SK-N-SH (cell line): ENCODE measurements around the gene PODXL. TPM values are rescaled to one million over a fixed set of nuclear protein-coding genes. Genes with fewer than 3 reads are reported as not detected.

Experiments
- CTCF ChIA-PET: fragments of 300-600, 350-600 bp; formaldehyde crosslinking; extraction: SDS; loops from one replicate; lab custom pipeline; 2021; lab: Yijun Ruan, JAX
- POLR2A ChIA-PET: fragments of 350-600 bp; sonication (Branson Sonifier 250); formaldehyde crosslinking; extraction: SDS; loops from one replicate; lab custom pipeline; 2020; ENCODE audit warnings: antibody characterized with exemption, inconsistent platforms; lab: Yijun Ruan, JAX
- DNase-seq: peaks from one replicate; pipeline ENCODE4 v3.0.0; 2012
- H2AFZ ChIP-seq: fragments of 200-600 bp; sonication (generic); 2 replicates; pipeline ENCODE4 v1.8.1; 2016; ENCODE audit warnings: antibody characterized with exemption, mild to moderate bottlenecking, low read depth
- H3F3A ChIP-seq: fragments of 200-600 bp; sonication (generic); replicated peaks from 2 replicates; pipeline ENCODE3; 2016; ENCODE audit warnings: antibody characterized with exemption, mild to moderate bottlenecking; ENCODE audit not compliant: insufficient read depth
- H3K27ac ChIP-seq, 2 experiments: fragments of 200-500 bp in 1 of 2; fragments of 200-600 bp in 1 of 2; sonication (Bioruptor generic) in 1 of 2; sonication (generic), shearing (Covaris generic) in 1 of 2; 2 replicates each; pipeline versions ENCODE4 v1.5.1 to v1.6.1; 2014 to 2016; ENCODE audit warnings: low read depth in 2 of 2, inconsistent platforms in 1 of 2, low read length in 1 of 2, mild to moderate bottlenecking in 1 of 2, mixed read lengths in 1 of 2
- H3K27me3 ChIP-seq: fragments of 200-600 bp; sonication (generic), shearing (Covaris generic); 2 replicates; pipeline ENCODE4 v1.6.1; 2016; ENCODE audit warnings: mixed run types; ENCODE audit not compliant: insufficient read depth
- H3K36me3 ChIP-seq, 2 experiments: fragments of 200-500 bp in 1 of 2; fragments of 200-600 bp in 1 of 2; sonication (Bioruptor generic) in 1 of 2; sonication (generic) in 1 of 2; replicated peaks in 1 of 2; 2 replicates each; pipeline versions ENCODE3 to v1.5.1; 2014 to 2016; ENCODE audit warnings: low read length in 1 of 2, mild to moderate bottlenecking in 1 of 2; ENCODE audit not compliant: insufficient read depth in 2 of 2, control insufficient read depth in 1 of 2
- H3K4me1 ChIP-seq, 2 experiments: fragments of 200-500 bp in 1 of 2; fragments of 200-600 bp in 1 of 2; sonication (Bioruptor generic) in 1 of 2; sonication (generic), shearing (Covaris generic) in 1 of 2; 2 replicates each; pipeline versions ENCODE4 v1.5.1 to v1.6.1; 2014 to 2016; ENCODE audit warnings: low read depth in 1 of 2, low read length in 1 of 2, mixed run types in 1 of 2; ENCODE audit not compliant: insufficient read depth in 2 of 2, control insufficient read depth in 1 of 2
- H3K4me2 ChIP-seq: fragments of 200-600 bp; sonication (generic), shearing (Covaris generic); 2 replicates; pipeline ENCODE4 v1.6.1; 2017; ENCODE audit warnings: mixed run types
- H3K4me3 ChIP-seq, 2 experiments: fragments of 200-500 bp in 1 of 2; fragments of 200-600 bp in 1 of 2; sonication (Bioruptor generic) in 1 of 2; sonication (generic), shearing (Covaris generic) in 1 of 2; 2 replicates each; pipeline versions ENCODE4 v1.5.1 to v1.8.1; 2014 to 2016; ENCODE audit warnings: low read depth in 2 of 2, inconsistent platforms in 1 of 2, low read length in 1 of 2, mild to moderate bottlenecking in 1 of 2, mixed read lengths in 1 of 2, moderate library complexity in 1 of 2
- H3K79me2 ChIP-seq: fragments of 200-600 bp; sonication (generic); 2 replicates; pipeline ENCODE4 v1.8.1; 2017; ENCODE audit warnings: mild to moderate bottlenecking; ENCODE audit not compliant: insufficient read depth
- H3K9ac ChIP-seq: fragments of 200-600 bp; sonication (generic); 2 replicates; pipeline ENCODE4 v1.6.1; 2017; ENCODE audit warnings: mixed run types
- H3K9me2 ChIP-seq: fragments of 200-600 bp; sonication (generic); 2 replicates; pipeline ENCODE4 v1.6.1; 2017; ENCODE audit warnings: mixed run types
- H3K9me3 ChIP-seq: fragments of 200-600 bp; sonication (generic); 2 replicates; pipeline ENCODE4 v1.6.1; 2017; ENCODE audit warnings: mixed run types, mild to moderate bottlenecking, moderate library complexity
- H4K20me1 ChIP-seq: fragments of 200-600 bp; sonication (generic); 2 replicates; pipeline ENCODE4 v1.6.1; 2017; ENCODE audit warnings: mild to moderate bottlenecking, mixed run types; ENCODE audit not compliant: insufficient read depth
- FOSL2 ChIP-seq: IDR thresholded peaks from 2 replicates; pipeline ENCODE4 v1.4.0; 2012; ENCODE audit warnings: low read depth, mild to moderate bottlenecking, moderate library complexity, borderline replicate concordance
- GATA2 ChIP-seq: sonication (generic); formaldehyde crosslinking; IDR thresholded peaks from 2 replicates; pipeline ENCODE4 v1.5.0; 2020; ENCODE audit warnings: mild to moderate bottlenecking, missing genetic modification reagents
- MXI1 ChIP-seq: IDR thresholded peaks from 2 replicates; pipeline ENCODE4 v1.6.1; 2012; ENCODE audit warnings: mild to moderate bottlenecking, low read depth, low read length, improper control_type of control experiment
- SIN3A ChIP-seq: IDR thresholded peaks from 2 replicates; pipeline ENCODE4 v1.6.1; 2012; ENCODE audit warnings: low read depth, mild to moderate bottlenecking, low read length, moderate library complexity, borderline replicate concordance
- SMC3 ChIP-seq: IDR thresholded peaks from 2 replicates; pipeline ENCODE4 v1.6.1; 2012; ENCODE audit warnings: low read depth, low read length, improper control_type of control experiment
- TEAD4 ChIP-seq: IDR thresholded peaks from 2 replicates; pipeline ENCODE4 v1.4.0; 2012; ENCODE audit warnings: mild to moderate bottlenecking, borderline replicate concordance; ENCODE audit not compliant: insufficient read depth
- WGBS: methylation state at CpG from one replicate; pipeline ENCODE4 v1.1.6; 2017; ENCODE audit warnings: low lambda C conversion rate; 5-methylcytosine and 5-hydroxymethylcytosine counted together
- polyA plus RNA-seq, 3 experiments: library from polyadenylated mRNA; depleted of rRNA; stranded (reverse); fragments of >200 nt; gene quantifications; 2 replicates each; pipeline ENCODE4 v1.2.3, GENCODE V29; 2012
- TF ChIP-seq, protein P1 (sequence below): fragments of 150-350 bp; IDR thresholded peaks from 2 replicates; pipeline ENCODE4 v1.6.1; 2016; ENCODE audit warnings: mild to moderate bottlenecking, low read depth, low read length
- TF ChIP-seq, protein P2 (sequence below): IDR thresholded peaks from 2 replicates; pipeline ENCODE4 v1.4.0; 2012; ENCODE audit warnings: low read depth, borderline replicate concordance
- TF ChIP-seq, protein P3 (sequence below): fragments of 200-600 bp; sonication (generic); IDR thresholded peaks from 2 replicates; pipeline ENCODE4 v1.6.1; 2017; ENCODE audit warnings: antibody characterized with exemption, mild to moderate bottlenecking, moderate library complexity

PODXL gene
- polyA plus RNA-seq, 1 of the 3 experiments (the other 2 are of a cell fraction): 76.1 TPM

DNA sequence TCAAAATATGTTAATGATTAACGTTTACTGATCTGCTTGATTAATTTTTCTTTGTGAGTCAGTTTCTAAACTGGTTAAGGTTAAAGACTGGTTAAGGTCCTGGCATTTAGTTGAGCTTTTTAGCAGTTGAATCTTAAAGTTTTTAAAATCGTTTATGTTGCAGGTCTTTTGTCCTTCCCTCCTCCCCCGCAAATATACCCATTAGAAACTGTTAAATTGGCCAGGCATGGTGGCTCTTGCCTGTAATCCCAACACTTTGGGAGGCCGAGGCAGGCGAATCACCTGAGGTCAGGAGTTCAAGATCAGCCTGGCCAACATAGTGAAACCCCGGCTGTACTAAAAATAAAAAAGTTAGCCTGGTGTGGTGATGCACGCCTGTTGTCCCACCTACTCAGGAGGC, 100.9 kb downstream of the PODXL start (continued):
- TF ChIP-seq, protein P1, sequence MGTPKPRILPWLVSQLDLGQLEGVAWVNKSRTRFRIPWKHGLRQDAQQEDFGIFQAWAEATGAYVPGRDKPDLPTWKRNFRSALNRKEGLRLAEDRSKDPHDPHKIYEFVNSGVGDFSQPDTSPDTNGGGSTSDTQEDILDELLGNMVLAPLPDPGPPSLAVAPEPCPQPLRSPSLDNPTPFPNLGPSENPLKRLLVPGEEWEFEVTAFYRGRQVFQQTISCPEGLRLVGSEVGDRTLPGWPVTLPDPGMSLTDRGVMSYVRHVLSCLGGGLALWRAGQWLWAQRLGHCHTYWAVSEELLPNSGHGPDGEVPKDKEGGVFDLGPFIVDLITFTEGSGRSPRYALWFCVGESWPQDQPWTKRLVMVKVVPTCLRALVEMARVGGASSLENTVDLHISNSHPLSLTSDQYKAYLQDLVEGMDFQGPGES: no peak

DNA sequence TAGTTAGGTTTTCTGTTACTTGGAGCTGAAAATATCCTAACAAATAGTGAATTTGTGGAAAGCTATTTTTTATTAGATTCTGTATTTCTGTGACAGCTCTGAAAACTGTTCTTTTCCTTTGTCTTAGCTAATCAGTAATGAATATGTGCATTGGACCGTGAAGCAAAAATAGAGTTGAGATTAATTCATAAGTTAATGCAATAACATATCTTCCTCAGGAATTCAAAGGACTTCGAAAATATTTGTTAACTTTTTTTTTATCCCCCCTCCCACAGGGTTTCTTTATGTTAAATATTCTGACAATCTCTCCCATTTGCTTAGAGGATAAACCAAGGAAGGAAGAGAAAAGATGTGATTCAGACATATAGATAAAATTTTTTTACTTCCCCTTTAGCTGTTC, 101.4 kb downstream of the PODXL start:
- peaks cover 43 to 83% of the 10 kb centered on the region in 2 experiments for H3K36me3 ChIP-seq
- CTCF ChIA-PET: interaction anchor here (0.7 to 1.6 kb wide), 7 partner anchors 9 to 415 kb away, joined by 3 to 5 read pairs (median 3); no protein-coding TSS in a partner anchor

DNA sequence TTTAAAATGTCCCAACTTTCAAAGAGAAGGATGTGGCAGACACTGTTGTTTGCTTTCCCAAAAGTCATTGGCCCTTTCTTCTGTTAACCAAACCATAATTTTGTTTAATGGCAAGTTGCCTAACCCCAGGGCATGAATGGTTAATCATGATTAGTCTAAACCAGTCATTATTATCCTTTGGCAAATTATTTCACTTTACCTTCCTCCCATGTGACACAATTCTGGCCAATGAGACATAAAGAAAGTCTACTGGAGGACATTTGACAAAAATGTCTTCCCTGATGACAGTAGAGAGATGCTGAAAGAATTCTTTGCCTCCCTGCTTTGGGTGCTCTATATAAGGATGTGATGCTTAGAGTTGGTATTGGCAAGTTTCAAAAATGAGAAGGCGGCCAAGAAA, 101.9 kb downstream of the PODXL start:
- no peak for TF ChIP-seq SMC3
- TF ChIP-seq, all 33 proteins: peak for 0
- no peaks in the 10 kb centered on the region for H3K27me3 ChIP-seq
- H3K4me3 ChIP-seq: no peak overlapping the region
- H3K79me2 ChIP-seq: no peaks in the 10 kb centered on the region
- H3K27ac ChIP-seq: no peak overlapping the region
- POLR2A ChIA-PET: no interaction called here
- peaks cover 44 to 83% of the 10 kb centered on the region in 2 experiments for H3K36me3 ChIP-seq
- H2AFZ ChIP-seq: no peak overlapping the region
- CTCF ChIA-PET: interaction anchor here (0.7 to 1.6 kb wide), 7 partner anchors 9 to 414 kb away, joined by 3 to 5 read pairs (median 3); no protein-coding TSS in a partner anchor
- H3K4me2 ChIP-seq: no peak overlapping the region
- WGBS: 100% methylated on average over 1 of the region's 1 CpG
- H3K9me3 ChIP-seq: no peaks in the 10 kb centered on the region
- H3K9ac ChIP-seq: no peak overlapping the region
- H3K4me1 ChIP-seq: no peaks in the 10 kb centered on the region
- no peaks in the 10 kb centered on the region for H4K20me1 ChIP-seq
- no peaks in the 10 kb centered on the region for H3K9me2 ChIP-seq
- H3F3A ChIP-seq: peaks cover 19% of the 10 kb centered on the region
- DNase-seq: no peak

More for the DNA sequence above, 101.4 kb downstream of the PODXL start:
- no peak overlapping the region for H3K4me2 ChIP-seq
- H3K4me1 ChIP-seq: no peaks in the 10 kb centered on the region
- H3K27me3 ChIP-seq: no peaks in the 10 kb centered on the region
- no peak overlapping the region for H2AFZ ChIP-seq
- no peaks in the 10 kb centered on the region for H3K79me2 ChIP-seq
- H3K4me3 ChIP-seq: no peak overlapping the region
- H3F3A ChIP-seq: peaks cover 19% of the 10 kb centered on the region
- H3K9me3 ChIP-seq: no peaks in the 10 kb centered on the region
- H3K9ac ChIP-seq: no peak overlapping the region
- 94% methylated on average over 2 of the region's 2 CpGs for WGBS
- TF ChIP-seq MXI1: no peak
- TF ChIP-seq, protein P2, sequence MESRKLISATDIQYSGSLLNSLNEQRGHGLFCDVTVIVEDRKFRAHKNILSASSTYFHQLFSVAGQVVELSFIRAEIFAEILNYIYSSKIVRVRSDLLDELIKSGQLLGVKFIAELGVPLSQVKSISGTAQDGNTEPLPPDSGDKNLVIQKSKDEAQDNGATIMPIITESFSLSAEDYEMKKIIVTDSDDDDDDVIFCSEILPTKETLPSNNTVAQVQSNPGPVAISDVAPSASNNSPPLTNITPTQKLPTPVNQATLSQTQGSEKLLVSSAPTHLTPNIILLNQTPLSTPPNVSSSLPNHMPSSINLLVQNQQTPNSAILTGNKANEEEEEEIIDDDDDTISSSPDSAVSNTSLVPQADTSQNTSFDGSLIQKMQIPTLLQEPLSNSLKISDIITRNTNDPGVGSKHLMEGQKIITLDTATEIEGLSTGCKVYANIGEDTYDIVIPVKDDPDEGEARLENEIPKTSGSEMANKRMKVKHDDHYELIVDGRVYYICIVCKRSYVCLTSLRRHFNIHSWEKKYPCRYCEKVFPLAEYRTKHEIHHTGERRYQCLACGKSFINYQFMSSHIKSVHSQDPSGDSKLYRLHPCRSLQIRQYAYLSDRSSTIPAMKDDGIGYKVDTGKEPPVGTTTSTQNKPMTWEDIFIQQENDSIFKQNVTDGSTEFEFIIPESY: no peak
- no peak for TF ChIP-seq TEAD4
- no peak for TF ChIP-seq GATA2
- no peak for TF ChIP-seq FOSL2
- no peak for TF ChIP-seq SIN3A
- TF ChIP-seq, protein P3, sequence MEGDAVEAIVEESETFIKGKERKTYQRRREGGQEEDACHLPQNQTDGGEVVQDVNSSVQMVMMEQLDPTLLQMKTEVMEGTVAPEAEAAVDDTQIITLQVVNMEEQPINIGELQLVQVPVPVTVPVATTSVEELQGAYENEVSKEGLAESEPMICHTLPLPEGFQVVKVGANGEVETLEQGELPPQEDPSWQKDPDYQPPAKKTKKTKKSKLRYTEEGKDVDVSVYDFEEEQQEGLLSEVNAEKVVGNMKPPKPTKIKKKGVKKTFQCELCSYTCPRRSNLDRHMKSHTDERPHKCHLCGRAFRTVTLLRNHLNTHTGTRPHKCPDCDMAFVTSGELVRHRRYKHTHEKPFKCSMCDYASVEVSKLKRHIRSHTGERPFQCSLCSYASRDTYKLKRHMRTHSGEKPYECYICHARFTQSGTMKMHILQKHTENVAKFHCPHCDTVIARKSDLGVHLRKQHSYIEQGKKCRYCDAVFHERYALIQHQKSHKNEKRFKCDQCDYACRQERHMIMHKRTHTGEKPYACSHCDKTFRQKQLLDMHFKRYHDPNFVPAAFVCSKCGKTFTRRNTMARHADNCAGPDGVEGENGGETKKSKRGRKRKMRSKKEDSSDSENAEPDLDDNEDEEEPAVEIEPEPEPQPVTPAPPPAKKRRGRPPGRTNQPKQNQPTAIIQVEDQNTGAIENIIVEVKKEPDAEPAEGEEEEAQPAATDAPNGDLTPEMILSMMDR: no peak
- TF ChIP-seq, all 33 proteins: peak for 0
- DNase-seq: no peak
- Histone ChIP-seq H3K27ac (no peak overlapping the region), H3K9me2 (no peaks in the 10 kb centered on the region), H4K20me1 (no peaks in the 10 kb centered on the region)
- POLR2A ChIA-PET: no interaction called here

Other genes with a start within 250 kb of the PODXL start
- 11.0 and 16.1 TPM in 2 replicates for gene MKLN1, start 228.8 kb downstream of the PODXL start, polyA plus RNA-seq (2012; rRNA removed)